HG02759 (cell line): ENCODE measurements around the gene MCIDAS.

Source experiments
- ATAC-seq: cut with Tn5 transposase; IDR thresholded peaks from one replicate; pipeline ENCODE4 v1.9.1; 2021; ENCODE audit warnings: mild to moderate bottlenecking, moderate library complexity; ENCODE audit not compliant: unreplicated experiment

Gene MCIDAS

GRCh38 chr5:55171471-55171870 lies 55.6 kb downstream of the MCIDAS start:
- no peak for ATAC-seq
